GM18907 (cell line): ENCODE data around the gene SPPL3.

Experiments
- ATAC-seq: cut with Tn5 transposase; IDR thresholded peaks from one replicate; pipeline ENCODE4 v1.9.1; 2021; ENCODE audit warnings: mild to moderate bottlenecking, moderate library complexity; ENCODE audit not compliant: unreplicated experiment

SPPL3 gene

GRCh38 chr12:120790114-120790513, 114.0 kb downstream of the SPPL3 start:
- ATAC-seq, result no peak

DNA sequence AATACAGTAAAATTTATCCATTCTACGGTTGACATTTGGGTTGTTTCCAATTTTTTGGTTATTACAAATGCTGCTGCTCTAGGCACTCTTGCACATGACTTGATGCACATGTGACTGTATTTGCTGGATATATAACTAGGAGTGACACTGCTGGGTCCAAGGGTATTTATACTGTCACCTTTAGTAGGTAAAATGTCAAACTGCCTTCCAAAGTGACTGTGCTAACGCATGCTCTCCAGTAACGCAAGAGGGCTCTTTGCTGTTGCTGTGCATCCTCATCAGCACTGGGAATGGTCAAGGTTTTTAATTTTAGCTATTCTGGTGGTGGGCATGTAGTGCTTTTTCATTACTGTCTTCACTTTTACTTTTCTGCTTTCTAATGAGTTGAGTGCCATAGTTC, 116.3 kb downstream of the SPPL3 start:
- no peak for ATAC-seq

GRCh38 chr12:120784804-120785203, 119.4 kb downstream of the SPPL3 start:
- ATAC-seq, result no peak

GRCh38 chr12:120783197-120783596, 121.0 kb downstream of the SPPL3 start:
- no peak for ATAC-seq

- no peak for ATAC-seq
Measured at GRCh38 chr12:120775862-120776552, 128.2 kb downstream of the SPPL3 start.

- ATAC-seq, result no peak
Measured at GRCh38 chr12:120774169-120774916, 129.8 kb downstream of the SPPL3 start.

GRCh38 chr12:120771097-120771496, 133.1 kb downstream of the SPPL3 start:
- ATAC-seq, result no peak

DNA sequence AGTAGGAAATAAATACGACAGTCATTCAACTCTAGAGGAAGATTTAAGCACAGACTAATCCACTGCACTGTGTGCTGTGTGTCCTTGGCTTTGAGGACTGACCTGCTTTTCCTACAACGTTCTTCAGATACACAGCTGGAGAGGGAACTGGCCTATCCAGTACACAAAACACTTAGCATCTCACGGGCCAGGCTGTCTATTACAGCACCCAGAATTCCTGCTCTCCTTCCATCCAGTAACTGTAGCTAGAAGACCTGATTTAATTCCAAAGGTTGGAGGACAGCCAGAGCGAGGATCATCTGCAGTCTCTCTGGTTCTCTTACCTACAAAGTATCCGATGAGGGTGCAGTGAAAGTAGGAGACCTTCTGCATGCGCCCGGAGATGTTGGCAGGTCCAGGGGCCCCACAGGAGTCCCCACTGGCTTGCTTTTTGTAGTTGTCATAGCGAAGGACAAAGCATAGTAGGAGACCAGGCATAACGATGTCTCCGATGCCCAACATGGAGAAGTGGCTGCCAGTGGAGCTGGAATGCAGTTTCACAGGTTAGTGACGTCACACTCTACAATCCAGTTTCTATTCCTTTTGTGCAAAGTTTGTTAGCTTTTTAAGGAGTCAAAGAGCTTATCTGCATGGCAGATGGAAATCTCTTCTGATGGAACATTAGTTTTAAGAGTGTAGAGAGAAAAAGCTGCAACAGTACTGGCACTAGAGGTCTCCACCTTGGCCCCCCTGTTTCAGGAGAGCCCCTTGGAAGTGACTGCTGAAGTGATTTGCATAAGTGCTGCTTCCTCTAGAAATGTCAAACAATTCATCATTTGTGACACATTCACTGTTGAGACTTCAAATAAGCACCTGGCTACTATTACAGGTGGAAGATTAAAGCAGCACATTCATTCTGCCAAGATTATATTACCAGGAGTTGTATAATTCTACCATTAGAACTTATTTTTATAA, 136.8 kb downstream of the SPPL3 start:
- no peak for ATAC-seq

DNA sequence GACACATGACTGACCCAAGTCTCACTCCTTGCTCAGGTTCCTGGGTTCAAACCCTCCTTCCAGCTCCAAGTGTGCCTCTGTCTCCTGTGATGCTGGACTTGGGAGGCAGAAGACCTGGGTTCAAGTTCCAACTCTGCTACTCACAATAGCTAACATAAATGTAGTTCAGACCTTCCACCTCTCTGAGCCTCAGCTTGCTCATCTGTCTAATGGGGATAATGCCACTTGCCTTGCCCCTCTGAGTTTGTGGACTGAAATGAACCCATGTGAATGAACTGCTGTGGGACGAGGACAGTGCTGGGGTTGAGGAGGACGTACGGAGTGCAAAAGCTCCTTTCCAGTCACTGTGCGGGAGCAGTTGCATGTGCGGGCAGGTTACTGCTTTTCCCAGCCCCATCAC, 137.6 kb downstream of the SPPL3 start:
- ATAC-seq, result no peak

GRCh38 chr12:120764816-120765215, 139.3 kb downstream of the SPPL3 start:
- ATAC-seq, result no peak

DNA sequence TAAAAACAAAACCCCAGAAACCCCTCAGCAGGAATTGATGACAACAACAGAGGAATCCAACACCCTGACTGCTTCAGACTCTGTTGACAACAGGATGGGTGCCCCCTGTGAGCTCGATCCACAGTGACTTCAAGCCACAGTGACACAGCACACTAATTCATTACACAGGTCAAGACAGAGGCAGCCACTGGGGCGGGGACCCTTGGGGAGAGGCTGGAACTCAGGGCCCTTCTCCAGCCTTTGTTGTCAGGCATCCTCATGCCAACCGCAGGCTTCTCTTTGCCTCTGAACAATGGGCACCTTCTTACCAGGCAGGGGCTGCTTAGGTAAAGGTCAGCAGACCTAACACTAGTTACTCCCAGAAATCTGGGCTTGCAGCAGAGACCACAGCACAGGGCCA, 140.9 kb downstream of the SPPL3 start:
- ATAC-seq, result no peak

GRCh38 chr12:120762086-120762485, 142.1 kb downstream of the SPPL3 start:
- ATAC-seq, result no peak

DNA sequence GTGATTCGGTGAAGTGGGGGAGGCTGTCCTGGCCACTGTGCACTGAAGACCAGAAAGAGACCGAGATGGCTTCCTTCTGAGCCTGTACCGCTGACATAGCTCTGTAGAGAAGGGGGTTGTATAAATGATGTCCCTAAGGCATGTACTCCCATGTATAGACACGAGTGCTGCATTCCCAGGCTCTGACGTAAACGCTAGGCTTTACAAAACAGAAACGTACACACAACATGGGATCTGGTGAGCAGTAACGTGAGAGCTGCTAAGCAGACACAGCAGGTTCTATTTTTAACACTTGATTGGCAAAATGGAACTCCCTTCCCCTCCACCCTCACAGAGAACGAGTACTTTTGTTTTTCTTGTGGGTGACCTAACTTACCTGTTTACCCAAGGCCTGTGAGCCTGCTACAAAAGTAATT, 142.6 kb downstream of the SPPL3 start:
- no peak for ATAC-seq

GRCh38 chr12:120760349-120761254, 143.6 kb downstream of the SPPL3 start:
- no peak for ATAC-seq

DNA sequence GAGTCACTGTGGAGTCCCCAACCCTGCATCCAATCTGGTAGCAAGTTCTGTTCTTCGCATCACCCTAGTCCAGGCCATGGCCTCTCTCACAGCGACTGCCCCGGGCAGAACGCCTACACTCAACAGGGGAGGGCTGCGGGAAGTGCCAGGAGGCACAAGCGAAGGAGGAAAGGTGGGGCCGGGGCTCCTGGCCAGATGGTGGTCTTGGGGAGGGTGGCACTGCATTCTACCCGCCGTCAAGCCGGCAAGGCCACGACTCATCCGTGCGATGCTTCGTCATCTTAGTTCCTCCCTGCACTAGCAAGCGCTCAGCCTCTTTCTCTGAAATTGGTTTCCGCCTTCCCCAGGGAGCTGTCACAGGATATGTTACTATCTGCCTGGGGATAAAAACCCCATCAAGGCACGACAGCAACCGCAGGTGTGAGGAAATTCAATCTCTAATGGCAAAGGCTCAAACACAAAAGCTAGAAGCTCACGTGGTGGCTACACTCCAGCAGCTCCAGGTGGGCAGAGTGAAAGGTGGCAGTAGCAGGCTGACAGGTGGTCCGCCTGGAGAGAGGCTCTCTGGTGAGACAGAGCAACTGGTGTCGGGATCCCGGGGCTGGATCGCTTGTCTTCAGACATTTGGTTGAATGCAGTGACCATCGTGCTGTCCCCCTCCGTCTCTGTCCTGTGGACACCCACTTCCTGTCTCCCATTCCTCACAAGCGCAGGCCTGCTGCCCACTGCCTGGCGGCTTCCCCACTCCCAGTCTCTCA, 144.4 kb downstream of the SPPL3 start:
- no peak for ATAC-seq

GRCh38 chr12:120758798-120759590, 145.2 kb downstream of the SPPL3 start:
- ATAC-seq, result no peak

DNA sequence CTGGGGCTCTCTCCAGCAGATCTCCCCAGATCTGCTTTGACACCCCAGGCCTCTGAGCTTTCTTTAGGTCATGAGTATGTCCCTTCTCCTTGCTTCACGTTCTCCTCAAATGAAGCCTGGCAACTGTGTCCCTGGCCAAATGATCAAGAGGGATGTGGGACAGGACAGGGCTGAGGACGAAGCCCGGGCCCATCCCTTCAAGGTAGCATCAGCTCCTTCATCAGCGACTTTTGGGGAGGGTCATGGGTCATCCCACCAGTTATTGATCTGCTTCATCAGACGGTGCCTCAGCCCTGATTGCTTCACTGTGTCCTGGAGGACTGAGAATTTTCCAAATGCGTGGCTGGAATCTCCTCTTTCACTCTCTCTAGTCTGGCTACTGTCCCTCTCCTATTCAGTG, 146.2 kb downstream of the SPPL3 start:
- ATAC-seq, result no peak

GRCh38 chr12:120757226-120757742, 146.9 kb downstream of the SPPL3 start:
- no peak for ATAC-seq

DNA sequence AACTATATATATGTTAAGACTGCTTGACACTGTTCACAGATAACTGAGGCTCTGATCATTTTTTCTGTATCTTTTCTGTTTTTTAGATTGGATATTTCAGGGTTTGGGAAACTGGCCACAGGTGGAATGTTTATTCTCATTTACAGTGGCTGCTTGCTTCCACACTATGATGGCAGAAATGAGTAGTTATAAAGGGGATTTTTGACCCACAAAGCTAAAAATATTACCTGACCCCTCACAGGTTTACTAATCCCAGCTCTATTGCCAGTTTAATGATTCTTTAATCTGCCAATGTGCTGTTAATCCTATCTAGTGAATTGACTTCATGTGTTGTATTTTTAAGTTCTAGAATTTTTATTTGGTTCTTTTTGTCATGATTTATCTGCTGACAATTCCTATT, 148.9 kb downstream of the SPPL3 start:
- no peak for ATAC-seq
